Fibroblast of villous mesenchyme (primary cell): Measurements from ENCODE around the gene MEF2C. TPM values are rescaled to one million over a fixed set of nuclear protein-coding genes. Genes with fewer than 3 reads are reported as not detected.
A peak's percentile ranks its signal among the peaks of the same experiment; 100 is the strongest.

Experiments used
- DNase-seq: peaks from one replicate; pipeline ENCODE4 v3.0.0-alpha.2; 2010; ENCODE audit warnings: low read depth
- H3K4me3 ChIP-seq: 2 replicates; pipeline ENCODE4 v1.5.1; 2011; ENCODE audit warnings: low read depth, mild to moderate bottlenecking, low read length
- total RNA-seq: library from RNA; depleted of rRNA; stranded (reverse); fragments of >200 nt; gene quantifications from 2 replicates; pipeline ENCODE4 v1.2.3, GENCODE V29; 2012
- TF ChIP-seq, protein P1 (sequence below): IDR thresholded peaks from 2 replicates; pipeline ENCODE4 v1.5.1; 2012; ENCODE audit warnings: low read depth, mild to moderate bottlenecking, low read length; ENCODE audit not compliant: insufficient read depth

MEF2C gene
- total RNA-seq, 1 donor = 16.0 TPM

DNA sequence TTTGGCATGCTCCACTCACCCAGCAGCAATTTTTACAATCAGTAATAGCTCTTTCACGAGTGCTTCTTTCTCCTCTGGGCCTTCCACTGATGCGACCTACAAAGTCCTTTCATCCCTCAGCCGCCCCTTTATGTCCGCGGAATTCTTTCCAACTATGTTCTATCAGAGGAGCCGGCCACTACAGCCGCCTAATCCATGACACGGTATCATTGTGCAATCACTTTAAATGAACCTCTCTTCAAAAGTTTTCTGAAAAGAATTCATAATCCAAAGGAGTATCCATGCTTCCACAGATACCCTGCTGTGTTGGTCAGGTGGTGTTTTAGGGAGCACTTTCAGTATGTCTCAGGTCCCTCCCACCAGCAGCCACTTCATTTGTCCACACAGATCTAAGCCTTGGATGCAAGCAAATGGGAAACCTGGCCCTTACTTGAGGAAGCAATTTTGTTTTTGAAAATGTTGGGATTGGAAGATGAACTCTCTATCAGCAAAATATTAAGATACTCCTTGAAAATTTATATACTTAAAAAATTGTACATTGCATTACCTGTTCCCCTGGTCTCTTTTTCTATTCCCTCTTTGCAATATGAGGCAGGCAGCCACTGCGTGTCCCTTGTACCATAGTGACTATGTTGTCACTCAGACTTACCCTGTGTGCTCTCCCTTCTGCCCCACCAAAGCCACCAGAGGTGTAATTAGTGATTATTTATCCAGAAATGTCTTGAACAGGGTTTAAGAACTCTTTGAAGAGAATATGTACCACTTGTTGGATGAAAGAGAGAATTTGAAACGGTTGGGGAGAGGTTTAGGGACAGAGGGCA is 12.9 kb upstream of the MEF2C start:
- no peak overlapping the region for H3K4me3 ChIP-seq
- TF ChIP-seq, protein P1, sequence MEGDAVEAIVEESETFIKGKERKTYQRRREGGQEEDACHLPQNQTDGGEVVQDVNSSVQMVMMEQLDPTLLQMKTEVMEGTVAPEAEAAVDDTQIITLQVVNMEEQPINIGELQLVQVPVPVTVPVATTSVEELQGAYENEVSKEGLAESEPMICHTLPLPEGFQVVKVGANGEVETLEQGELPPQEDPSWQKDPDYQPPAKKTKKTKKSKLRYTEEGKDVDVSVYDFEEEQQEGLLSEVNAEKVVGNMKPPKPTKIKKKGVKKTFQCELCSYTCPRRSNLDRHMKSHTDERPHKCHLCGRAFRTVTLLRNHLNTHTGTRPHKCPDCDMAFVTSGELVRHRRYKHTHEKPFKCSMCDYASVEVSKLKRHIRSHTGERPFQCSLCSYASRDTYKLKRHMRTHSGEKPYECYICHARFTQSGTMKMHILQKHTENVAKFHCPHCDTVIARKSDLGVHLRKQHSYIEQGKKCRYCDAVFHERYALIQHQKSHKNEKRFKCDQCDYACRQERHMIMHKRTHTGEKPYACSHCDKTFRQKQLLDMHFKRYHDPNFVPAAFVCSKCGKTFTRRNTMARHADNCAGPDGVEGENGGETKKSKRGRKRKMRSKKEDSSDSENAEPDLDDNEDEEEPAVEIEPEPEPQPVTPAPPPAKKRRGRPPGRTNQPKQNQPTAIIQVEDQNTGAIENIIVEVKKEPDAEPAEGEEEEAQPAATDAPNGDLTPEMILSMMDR = no peak
- no peak for DNase-seq

DNA sequence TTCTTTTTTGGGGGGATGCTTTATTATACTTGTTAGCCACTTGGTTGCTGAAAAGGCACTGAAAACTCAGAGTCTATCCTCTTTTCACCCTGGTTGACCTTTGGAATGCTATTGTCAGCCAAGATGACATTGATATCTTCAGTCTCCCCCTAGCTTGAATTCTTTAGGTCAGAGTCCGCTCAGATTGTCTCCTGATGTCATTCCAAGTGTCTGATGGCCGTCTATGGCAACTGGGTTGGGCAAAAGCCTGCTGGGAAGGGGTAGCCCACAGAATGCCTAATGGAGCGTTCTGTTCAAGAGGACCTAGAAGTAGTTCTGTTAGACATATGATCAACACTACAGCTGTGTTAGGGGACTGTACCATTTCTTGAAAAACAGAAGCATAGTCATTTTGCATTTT is 9.7 kb upstream of the MEF2C start:
- DNase-seq = no peak
- H3K4me3 ChIP-seq = no peak overlapping the region
- TF ChIP-seq, protein P1 = no peak

DNA sequence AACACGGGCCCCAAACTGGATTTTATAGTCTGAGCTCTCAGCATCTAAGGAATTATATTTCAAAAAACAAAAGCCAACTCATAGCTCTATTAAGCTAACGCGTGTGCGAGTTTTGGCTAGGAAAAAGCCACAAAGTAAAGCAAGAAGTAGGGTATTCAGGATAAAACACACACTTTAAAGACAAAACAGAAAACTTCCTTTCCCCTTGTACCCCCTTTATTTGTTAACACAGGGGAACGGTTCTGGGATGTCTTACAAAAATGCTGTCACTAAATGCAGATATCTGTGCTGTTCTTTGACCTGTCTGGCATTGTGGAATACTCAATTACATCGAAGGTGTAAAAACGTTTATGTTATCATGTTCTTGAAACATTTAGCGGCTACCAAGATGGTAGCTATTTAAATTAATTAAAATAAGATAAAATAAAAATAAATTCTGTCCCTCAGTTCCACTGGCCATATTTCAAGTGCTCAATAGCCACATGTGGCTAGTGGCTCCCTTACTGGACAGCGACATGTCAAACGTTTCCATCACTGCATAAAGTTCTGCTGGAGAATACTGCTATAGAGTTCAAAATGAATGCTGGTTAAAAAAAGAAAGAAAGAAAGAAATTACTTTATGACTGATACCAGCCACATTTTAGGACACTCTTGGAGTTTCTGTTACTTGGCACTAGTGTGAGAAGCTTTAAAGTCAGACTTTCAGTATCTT is 7.2 kb upstream of the MEF2C start:
- DNase-seq = no peak
- H3K4me3 ChIP-seq = peak overlapping the region; percentile 53
- TF ChIP-seq, protein P1 = no peak

DNA sequence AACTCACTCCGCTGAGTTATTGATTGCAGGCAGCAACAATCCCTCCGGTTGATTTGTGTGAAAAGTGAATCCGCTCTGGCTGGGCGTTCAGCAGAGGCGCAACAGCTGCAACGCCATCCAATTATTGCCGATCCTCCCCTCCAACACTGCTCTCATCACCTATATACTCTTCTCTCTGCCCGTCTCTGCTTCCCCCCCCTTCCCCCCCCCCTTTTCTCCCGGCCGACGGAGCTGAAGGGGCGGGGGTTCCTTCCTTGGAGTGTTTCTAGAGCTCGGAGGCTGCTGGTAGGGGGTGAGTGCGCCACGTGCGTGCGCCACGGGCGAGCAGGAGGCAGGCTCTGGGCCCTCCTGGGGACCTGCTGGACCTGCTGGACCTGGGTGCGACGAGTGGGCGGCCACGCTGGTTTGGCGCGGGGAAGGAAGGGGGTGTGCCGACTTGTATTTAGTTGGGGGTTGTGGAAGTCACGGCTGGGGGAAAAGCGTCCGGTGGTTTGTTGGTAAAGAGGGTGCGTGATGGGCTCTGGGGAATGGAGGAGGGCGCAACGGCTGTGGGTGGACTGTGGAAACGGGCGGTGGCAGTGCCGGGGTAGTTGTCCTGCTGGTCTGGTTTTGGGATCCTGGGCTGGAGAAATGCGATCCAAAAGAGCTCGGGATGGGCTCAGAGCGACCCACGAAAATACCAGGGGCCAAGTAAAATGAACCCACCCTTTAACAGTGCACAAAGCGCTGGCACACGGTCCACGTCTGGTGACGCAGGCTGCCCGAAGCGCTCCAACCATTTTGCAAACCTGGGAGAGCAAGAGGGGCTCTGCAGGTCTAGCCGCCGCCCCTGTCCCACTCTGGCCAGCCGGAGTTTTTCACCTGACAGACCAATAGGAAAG is 6.4 kb upstream of the MEF2C start:
- H3K4me3 ChIP-seq = peak overlapping the region; percentile 53
- DNase-seq = peak; percentile 27
- TF ChIP-seq, protein P1 = no peak

DNA sequence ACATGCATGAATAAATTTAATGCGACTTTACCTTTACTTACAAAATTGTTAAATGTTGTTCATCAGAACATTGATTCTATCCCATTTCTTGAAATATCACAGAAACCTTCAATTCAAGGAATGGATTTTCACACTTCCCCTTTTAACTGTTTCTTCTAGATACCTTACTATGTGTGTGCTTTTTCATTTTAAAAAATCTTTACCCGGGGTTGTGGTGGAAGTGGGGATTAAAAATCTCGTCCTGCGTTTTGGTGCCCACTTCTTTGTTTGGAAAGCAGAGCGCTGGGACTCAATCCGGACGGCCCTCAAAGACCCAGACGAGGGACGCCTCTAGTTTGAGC is 5.8 kb upstream of the MEF2C start:
- peak overlapping the region; percentile 53 for H3K4me3 ChIP-seq
- DNase-seq = no peak
- TF ChIP-seq, protein P1 = no peak

DNA sequence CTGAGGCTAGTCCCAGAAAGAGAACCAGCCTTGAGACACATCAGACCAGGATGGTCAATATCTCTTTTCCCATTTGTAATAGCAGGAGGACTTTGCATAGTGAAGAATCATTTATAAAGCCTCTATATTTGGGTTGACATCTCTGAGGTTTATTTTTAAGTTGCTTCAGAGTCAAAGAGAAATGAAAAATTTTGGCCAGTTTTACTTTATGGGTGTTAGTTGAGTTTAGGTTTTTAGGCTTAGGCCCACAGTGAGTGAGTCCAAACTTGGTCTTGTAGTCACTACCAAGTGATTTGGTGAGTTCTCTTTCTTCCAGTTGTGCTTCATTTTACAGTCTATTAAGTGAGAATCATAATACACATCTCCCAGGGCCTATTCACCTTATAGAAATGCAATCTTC is 5.3 kb upstream of the MEF2C start:
- TF ChIP-seq, protein P1 = no peak
- H3K4me3 ChIP-seq = no peak overlapping the region

More for the DNA sequence above, 5.3 kb upstream of the MEF2C start:
- no peak for DNase-seq
